Stomach (tissue), 4 donors: ENCODE measurements around the gene NUTM2E.
"Not testable (repeated sequence)": the region's sequence is repeated elsewhere in the genome, so short reads cannot be mapped to it uniquely, and the experiment has no call there.

Experiments used
- CTCF ChIP-seq, 7 experiments: fragments of 450-650 bp in 4 of 7; fragments of 200-600 bp in 3 of 7; sonication (generic) in 3 of 7; IDR thresholded peaks; one replicate each; pipeline ENCODE4 v1.5.1; 2016 to 2019; ENCODE audit warnings: antibody characterized with exemption in 7 of 7, control low read depth in 2 of 7, mild to moderate bottlenecking in 1 of 7
- EP300 ChIP-seq: sonication (generic); formaldehyde crosslinking; IDR thresholded peaks from one replicate; pipeline ENCODE4 v1.6.1; 2017; ENCODE audit warnings: antibody characterized with exemption
- POLR2A ChIP-seq, 4 donors: fragments of 450-650 bp; IDR thresholded peaks; one replicate each; pipeline ENCODE4 v1.6.1; 2016; ENCODE audit warnings: antibody characterized with exemption in 4 of 4, control low read depth in 2 of 4, mild to moderate bottlenecking in 1 of 4, moderate library complexity in 1 of 4
- POLR2AphosphoS5 ChIP-seq, 3 donors: sonication (generic); formaldehyde crosslinking; IDR thresholded peaks; one replicate each; pipeline ENCODE4 v1.6.1; 2016; ENCODE audit warnings: antibody characterized with exemption in 3 of 3

GRCh38 chr10:79853191-79853854, 26.8 kb downstream of the NUTM2E start:
- not testable (repeated sequence) for TF ChIP-seq CTCF (IDR thresholded peaks at IDR 0.05); POLR2A (IDR thresholded peaks at IDR 0.05); POLR2AphosphoS5 (IDR thresholded peaks at IDR 0.05); EP300
